Nephron progenitor cell (in vitro differentiated cells): Measurements from ENCODE around the gene LONRF2.

ENCODE experiments used
- DNase-seq: peaks from one replicate; pipeline ENCODE4 v3.0.0; 2021
- H3K27ac Mint-ChIP-seq: 2 replicates; pipeline ENCODE4 v1.8.0; 2021; ENCODE audit warnings: mild to moderate bottlenecking, moderate library complexity, mixed read lengths
- H3K27me3 Mint-ChIP-seq: 2 replicates; pipeline ENCODE4 v1.8.0; 2021; ENCODE audit warnings: mild to moderate bottlenecking, low read depth, mixed read lengths; ENCODE audit not compliant: poor library complexity
- H3K36me3 Mint-ChIP-seq: 2 replicates; pipeline ENCODE4 v1.8.0; 2021; ENCODE audit warnings: low read depth, mixed read lengths
- H3K4me1 Mint-ChIP-seq: 2 replicates; pipeline ENCODE4 v1.8.0; 2021; ENCODE audit warnings: mixed read lengths
- H3K4me3 Mint-ChIP-seq: 2 replicates; pipeline ENCODE4 v1.8.0; 2021; ENCODE audit warnings: mild to moderate bottlenecking, moderate library complexity, mixed read lengths
- H3K9me3 Mint-ChIP-seq: 2 replicates; pipeline ENCODE4 v1.8.0; 2021; ENCODE audit warnings: mild to moderate bottlenecking, moderate library complexity, mixed read lengths
- CTCF ChIP-seq: fragments of 200-600 bp; sonication (generic); IDR thresholded peaks from 2 replicates; pipeline ENCODE4 v1.5.0; 2021; ENCODE audit warnings: antibody characterized with exemption

The LONRF2 gene

GRCh38 chr2:100289020-100289419 is 33.3 kb downstream of the LONRF2 start:
- H3K4me3 Mint-ChIP-seq = no peak overlapping the region
- peaks cover 4% of the 10 kb centered on the region for H3K27me3 Mint-ChIP-seq
- H3K9me3 Mint-ChIP-seq = no peaks in the 10 kb centered on the region
- no peak for TF ChIP-seq CTCF
- no peak for DNase-seq
- H3K4me1 Mint-ChIP-seq = peaks cover 12% of the 10 kb centered on the region
- H3K27ac Mint-ChIP-seq = no peak overlapping the region
- no peaks in the 10 kb centered on the region for H3K36me3 Mint-ChIP-seq

GRCh38 chr2:100286318-100286717 is 36.0 kb downstream of the LONRF2 start:
- H3K36me3 Mint-ChIP-seq = no peaks in the 10 kb centered on the region

GRCh38 chr2:100285691-100286090 is 36.6 kb downstream of the LONRF2 start:
- Mint-ChIP-seq H3K27me3 (peaks cover 3% of the 10 kb centered on the region), H3K4me1 (peaks cover 25% of the 10 kb centered on the region), H3K27ac (no peak overlapping the region), H3K4me3 (no peak overlapping the region), H3K9me3 (no peaks in the 10 kb centered on the region), H3K36me3 (no peaks in the 10 kb centered on the region)
- DNase-seq = no peak
- TF ChIP-seq CTCF = no peak

More at GRCh38 chr2:100286318-100286717, 36.0 kb downstream of the LONRF2 start:
- peaks cover 3% of the 10 kb centered on the region for H3K27me3 Mint-ChIP-seq
- peaks cover 20% of the 10 kb centered on the region for H3K4me1 Mint-ChIP-seq
- DNase-seq = no peak
- no peak for TF ChIP-seq CTCF
- no peak overlapping the region for H3K4me3 Mint-ChIP-seq
- no peak overlapping the region for H3K27ac Mint-ChIP-seq
- H3K9me3 Mint-ChIP-seq = no peaks in the 10 kb centered on the region

GRCh38 chr2:100285011-100285410 is 37.3 kb downstream of the LONRF2 start:
- H3K36me3 Mint-ChIP-seq = no peaks in the 10 kb centered on the region
- no peaks in the 10 kb centered on the region for H3K9me3 Mint-ChIP-seq
- peaks cover 25% of the 10 kb centered on the region for H3K4me1 Mint-ChIP-seq
- no peak overlapping the region for H3K27ac Mint-ChIP-seq
- peaks cover 3% of the 10 kb centered on the region for H3K27me3 Mint-ChIP-seq
- no peak for TF ChIP-seq CTCF
- no peak for DNase-seq
- no peak overlapping the region for H3K4me3 Mint-ChIP-seq

GRCh38 chr2:100283724-100284501 is 38.4 kb downstream of the LONRF2 start:
- Mint-ChIP-seq H3K27me3 (peaks cover 3% of the 10 kb centered on the region), H3K27ac (no peak overlapping the region), H3K36me3 (no peaks in the 10 kb centered on the region), H3K4me3 (no peak overlapping the region), H3K4me1 (peaks cover 25% of the 10 kb centered on the region), H3K9me3 (no peaks in the 10 kb centered on the region)
- no peak for DNase-seq
- TF ChIP-seq CTCF = no peak
